Measurements from ENCODE around the gene ETV7. TPM values are rescaled to one million over a fixed set of nuclear protein-coding genes. Genes with fewer than 3 reads are reported as not detected.

The ETV7 gene
- total and polyA plus RNA-seq, 2 of the 13 experiments (the other 11 are each of a cell fraction or from before 2014, with no cell fraction given) = not detected

- TF ChIP-seq ZNF30 (CRISPR knock-in tag; IDR thresholded peaks at IDR 0.05) = peak; percentile 88; the same call in 1 of the 2 replicates
- peak; percentile 70; the same call in 1 of the 2 replicates for TF ChIP-seq ZNF691 (CRISPR knock-in tag; IDR thresholded peaks at IDR 0.05; ENCODE audit: borderline replicate concordance, low read depth)
- TF ChIP-seq HOXA3 (CRISPR knock-in tag; IDR thresholded peaks at IDR 0.05) = peak; percentile 90
- TF ChIP-seq ZNF543 (CRISPR knock-in tag; IDR thresholded peaks at IDR 0.05) = no peak
- TF ChIP-seq ZNF761 (CRISPR knock-in tag; conservative IDR thresholded peaks at IDR 0.05) = no peak
- TF ChIP-seq ZNF547 (CRISPR knock-in tag; IDR thresholded peaks at IDR 0.05) = peak; percentile 70; the same call in 1 of the 2 replicates
- peak; percentile 95 for TF ChIP-seq POGZ (CRISPR knock-in tag; IDR thresholded peaks at IDR 0.05)
- TF ChIP-seq STAG1 (CRISPR knock-in tag; IDR thresholded peaks at IDR 0.05) = peak; percentile 87
- TF ChIP-seq, protein P1, sequence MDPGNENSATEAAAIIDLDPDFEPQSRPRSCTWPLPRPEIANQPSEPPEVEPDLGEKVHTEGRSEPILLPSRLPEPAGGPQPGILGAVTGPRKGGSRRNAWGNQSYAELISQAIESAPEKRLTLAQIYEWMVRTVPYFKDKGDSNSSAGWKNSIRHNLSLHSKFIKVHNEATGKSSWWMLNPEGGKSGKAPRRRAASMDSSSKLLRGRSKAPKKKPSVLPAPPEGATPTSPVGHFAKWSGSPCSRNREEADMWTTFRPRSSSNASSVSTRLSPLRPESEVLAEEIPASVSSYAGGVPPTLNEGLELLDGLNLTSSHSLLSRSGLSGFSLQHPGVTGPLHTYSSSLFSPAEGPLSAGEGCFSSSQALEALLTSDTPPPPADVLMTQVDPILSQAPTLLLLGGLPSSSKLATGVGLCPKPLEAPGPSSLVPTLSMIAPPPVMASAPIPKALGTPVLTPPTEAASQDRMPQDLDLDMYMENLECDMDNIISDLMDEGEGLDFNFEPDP (CRISPR knock-in tag; conservative IDR thresholded peaks at IDR 0.05) = 0 out of 2 replicates have a peak, but pooled peaks have one; percentile 83
- no peak for TF ChIP-seq ZNF766 (CRISPR knock-in tag; IDR thresholded peaks at IDR 0.05; ENCODE audit: borderline replicate concordance)
- TF ChIP-seq, protein P2, sequence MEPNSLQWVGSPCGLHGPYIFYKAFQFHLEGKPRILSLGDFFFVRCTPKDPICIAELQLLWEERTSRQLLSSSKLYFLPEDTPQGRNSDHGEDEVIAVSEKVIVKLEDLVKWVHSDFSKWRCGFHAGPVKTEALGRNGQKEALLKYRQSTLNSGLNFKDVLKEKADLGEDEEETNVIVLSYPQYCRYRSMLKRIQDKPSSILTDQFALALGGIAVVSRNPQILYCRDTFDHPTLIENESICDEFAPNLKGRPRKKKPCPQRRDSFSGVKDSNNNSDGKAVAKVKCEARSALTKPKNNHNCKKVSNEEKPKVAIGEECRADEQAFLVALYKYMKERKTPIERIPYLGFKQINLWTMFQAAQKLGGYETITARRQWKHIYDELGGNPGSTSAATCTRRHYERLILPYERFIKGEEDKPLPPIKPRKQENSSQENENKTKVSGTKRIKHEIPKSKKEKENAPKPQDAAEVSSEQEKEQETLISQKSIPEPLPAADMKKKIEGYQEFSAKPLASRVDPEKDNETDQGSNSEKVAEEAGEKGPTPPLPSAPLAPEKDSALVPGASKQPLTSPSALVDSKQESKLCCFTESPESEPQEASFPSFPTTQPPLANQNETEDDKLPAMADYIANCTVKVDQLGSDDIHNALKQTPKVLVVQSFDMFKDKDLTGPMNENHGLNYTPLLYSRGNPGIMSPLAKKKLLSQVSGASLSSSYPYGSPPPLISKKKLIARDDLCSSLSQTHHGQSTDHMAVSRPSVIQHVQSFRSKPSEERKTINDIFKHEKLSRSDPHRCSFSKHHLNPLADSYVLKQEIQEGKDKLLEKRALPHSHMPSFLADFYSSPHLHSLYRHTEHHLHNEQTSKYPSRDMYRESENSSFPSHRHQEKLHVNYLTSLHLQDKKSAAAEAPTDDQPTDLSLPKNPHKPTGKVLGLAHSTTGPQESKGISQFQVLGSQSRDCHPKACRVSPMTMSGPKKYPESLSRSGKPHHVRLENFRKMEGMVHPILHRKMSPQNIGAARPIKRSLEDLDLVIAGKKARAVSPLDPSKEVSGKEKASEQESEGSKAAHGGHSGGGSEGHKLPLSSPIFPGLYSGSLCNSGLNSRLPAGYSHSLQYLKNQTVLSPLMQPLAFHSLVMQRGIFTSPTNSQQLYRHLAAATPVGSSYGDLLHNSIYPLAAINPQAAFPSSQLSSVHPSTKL (CRISPR knock-in tag; IDR thresholded peaks at IDR 0.05) = peak; percentile 80
- TF ChIP-seq, protein P3, sequence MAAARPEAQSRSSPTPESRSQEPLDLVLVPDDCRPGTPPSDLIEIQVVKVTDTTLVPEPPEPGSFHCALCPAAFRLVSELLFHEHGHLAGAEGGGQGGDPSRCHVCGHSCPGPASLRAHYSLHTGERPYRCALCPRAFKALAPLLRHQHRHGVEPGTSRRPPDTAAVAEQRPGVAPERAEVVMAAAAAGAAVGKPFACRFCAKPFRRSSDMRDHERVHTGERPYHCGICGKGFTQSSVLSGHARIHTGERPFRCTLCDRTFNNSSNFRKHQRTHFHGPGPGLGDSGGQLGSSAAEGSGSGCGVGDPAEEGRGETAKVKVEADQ (CRISPR knock-in tag; IDR thresholded peaks at IDR 0.05; ENCODE audit: borderline replicate concordance) = peak; percentile 47; the same call in 1 of the 2 replicates
- TF ChIP-seq ZXDC (CRISPR knock-in tag; IDR thresholded peaks at IDR 0.05) = 0 out of 2 replicates have a peak, but pooled peaks have one; percentile 35
- TF ChIP-seq ZNF333 (CRISPR knock-in tag; IDR thresholded peaks at IDR 0.05; ENCODE audit: borderline replicate concordance) = no peak
- TF ChIP-seq, protein P4, sequence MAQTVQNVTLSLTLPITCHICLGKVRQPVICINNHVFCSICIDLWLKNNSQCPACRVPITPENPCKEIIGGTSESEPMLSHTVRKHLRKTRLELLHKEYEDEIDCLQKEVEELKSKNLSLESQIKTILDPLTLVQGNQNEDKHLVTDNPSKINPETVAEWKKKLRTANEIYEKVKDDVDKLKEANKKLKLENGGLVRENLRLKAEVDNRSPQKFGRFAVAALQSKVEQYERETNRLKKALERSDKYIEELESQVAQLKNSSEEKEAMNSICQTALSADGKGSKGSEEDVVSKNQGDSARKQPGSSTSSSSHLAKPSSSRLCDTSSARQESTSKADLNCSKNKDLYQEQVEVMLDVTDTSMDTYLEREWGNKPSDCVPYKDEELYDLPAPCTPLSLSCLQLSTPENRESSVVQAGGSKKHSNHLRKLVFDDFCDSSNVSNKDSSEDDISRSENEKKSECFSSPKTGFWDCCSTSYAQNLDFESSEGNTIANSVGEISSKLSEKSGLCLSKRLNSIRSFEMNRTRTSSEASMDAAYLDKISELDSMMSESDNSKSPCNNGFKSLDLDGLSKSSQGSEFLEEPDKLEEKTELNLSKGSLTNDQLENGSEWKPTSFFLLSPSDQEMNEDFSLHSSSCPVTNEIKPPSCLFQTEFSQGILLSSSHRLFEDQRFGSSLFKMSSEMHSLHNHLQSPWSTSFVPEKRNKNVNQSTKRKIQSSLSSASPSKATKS (CRISPR knock-in tag; IDR thresholded peaks at IDR 0.05) = no peak
- peak; percentile 87 for TF ChIP-seq PHF5A (CRISPR knock-in tag; IDR thresholded peaks at IDR 0.05; ENCODE audit: low read depth, unreplicated experiment)
These were observed 35.8 kb upstream of the ETV7 start (continued) for GRCh38 chr6:36423101-36423824.
